ENCODE results near the gene CEACAM16. TPM values are rescaled to one million over a fixed set of nuclear protein-coding genes. Genes with fewer than 3 reads are reported as not detected.

CEACAM16 gene
- total RNA-seq, 2 experiments from 2014 or later = not detected

DNA sequence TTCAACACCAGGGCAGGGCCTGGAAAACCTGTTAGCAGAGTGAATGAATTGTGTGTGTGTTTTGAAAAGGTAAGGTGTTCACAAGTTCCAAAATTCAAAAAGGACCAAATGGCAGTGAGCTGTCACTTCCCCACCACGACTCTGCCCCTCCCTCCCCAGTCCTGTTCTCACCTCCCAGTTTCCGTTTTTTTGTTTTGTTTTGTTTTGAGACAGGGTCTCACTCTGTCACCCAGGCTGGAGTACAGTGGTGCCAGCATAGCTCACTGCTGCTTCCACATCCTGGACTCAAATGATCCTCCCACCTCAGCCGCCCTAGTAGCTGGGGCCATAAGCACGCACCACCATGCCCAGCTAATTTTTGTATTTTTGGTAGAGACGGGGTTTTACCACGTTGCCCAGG lies 29.2 kb downstream of the CEACAM16 start:
- intact Hi-C loops (cut with micrococcal nuclease) = no loop called here
- ATAC-seq = no peak
- Mint-ChIP-seq H3K36me3 (ENCODE audit: low read depth) (no peaks in the 10 kb centered on the region), H3K9me3 (no peaks in the 10 kb centered on the region), H3K4me1 (ENCODE audit: low read depth) (peaks cover 26% of the 10 kb centered on the region), H3K27ac (peak overlapping the region; percentile 76), H3K27me3 (no peaks in the 10 kb centered on the region), H3K4me3 (no peak overlapping the region)
- ChIA-PET CTCF (interaction anchor here (0.9 to 15.3 kb wide), 2 partner anchors 40 to 56 kb away, joined by 4 to 474 read pairs; no protein-coding TSS in a partner anchor), POLR2A (interaction anchor here (0.7 to 1.3 kb wide), 2 partner anchors 35 to 42 kb away, joined by 3 to 4 read pairs; no protein-coding TSS in a partner anchor)
- no peak for DNase-seq
- TF ChIP-seq, protein P1, sequence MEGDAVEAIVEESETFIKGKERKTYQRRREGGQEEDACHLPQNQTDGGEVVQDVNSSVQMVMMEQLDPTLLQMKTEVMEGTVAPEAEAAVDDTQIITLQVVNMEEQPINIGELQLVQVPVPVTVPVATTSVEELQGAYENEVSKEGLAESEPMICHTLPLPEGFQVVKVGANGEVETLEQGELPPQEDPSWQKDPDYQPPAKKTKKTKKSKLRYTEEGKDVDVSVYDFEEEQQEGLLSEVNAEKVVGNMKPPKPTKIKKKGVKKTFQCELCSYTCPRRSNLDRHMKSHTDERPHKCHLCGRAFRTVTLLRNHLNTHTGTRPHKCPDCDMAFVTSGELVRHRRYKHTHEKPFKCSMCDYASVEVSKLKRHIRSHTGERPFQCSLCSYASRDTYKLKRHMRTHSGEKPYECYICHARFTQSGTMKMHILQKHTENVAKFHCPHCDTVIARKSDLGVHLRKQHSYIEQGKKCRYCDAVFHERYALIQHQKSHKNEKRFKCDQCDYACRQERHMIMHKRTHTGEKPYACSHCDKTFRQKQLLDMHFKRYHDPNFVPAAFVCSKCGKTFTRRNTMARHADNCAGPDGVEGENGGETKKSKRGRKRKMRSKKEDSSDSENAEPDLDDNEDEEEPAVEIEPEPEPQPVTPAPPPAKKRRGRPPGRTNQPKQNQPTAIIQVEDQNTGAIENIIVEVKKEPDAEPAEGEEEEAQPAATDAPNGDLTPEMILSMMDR (IDR thresholded peaks at IDR 0.05) = no peak

DNA sequence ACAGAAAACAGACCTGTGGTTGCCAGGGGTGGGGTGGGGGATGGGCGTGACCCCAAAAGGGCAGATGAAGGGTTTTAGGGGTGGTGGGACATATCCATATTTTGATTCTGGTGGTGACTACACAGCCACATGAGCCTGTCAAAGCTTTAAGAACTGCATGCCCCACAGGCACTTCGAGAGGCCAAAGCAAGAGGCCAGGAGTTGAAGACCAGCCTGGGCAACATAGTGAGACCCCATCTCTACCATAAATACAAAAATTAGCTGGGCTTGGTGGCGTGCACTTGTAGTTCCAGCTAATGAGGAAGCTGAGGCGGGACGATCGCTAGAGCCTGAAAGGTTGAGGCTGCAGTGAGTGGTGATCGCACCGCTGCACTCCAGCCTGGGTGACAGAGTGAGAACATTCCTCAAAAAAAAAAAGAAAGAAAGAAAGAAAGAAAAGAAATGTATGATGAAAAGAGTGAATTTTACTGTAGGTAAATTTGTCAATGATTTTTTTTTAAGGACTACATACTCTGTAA lies 30.6 kb downstream of the CEACAM16 start:
- ChIA-PET POLR2A (interaction anchor here (0.7 to 0.9 kb wide), 2 partner anchors 16 to 727 kb away, joined by 3 read pairs; partner anchors contain the start of gene ZNF230), CTCF (interaction anchor here (1.1 to 15.3 kb wide), 3 partner anchors 11 to 39 kb away, joined by 4 to 474 read pairs (median 4); no protein-coding TSS in a partner anchor)
- DNase-seq (no peak), ATAC-seq (no peak)
- H3K4me3 Mint-ChIP-seq = no peak overlapping the region
- no peaks in the 10 kb centered on the region for H3K9me3 Mint-ChIP-seq
- intact Hi-C loops (cut with micrococcal nuclease) = no loop called here
- H3K27me3 Mint-ChIP-seq = no peaks in the 10 kb centered on the region
- H3K27ac Mint-ChIP-seq = no peak overlapping the region
- H3K4me1 Mint-ChIP-seq (ENCODE audit: low read depth) = peaks cover 12% of the 10 kb centered on the region
- TF ChIP-seq, protein P1 (IDR thresholded peaks at IDR 0.05) = no peak
- no peaks in the 10 kb centered on the region for H3K36me3 Mint-ChIP-seq (ENCODE audit: low read depth)

DNA sequence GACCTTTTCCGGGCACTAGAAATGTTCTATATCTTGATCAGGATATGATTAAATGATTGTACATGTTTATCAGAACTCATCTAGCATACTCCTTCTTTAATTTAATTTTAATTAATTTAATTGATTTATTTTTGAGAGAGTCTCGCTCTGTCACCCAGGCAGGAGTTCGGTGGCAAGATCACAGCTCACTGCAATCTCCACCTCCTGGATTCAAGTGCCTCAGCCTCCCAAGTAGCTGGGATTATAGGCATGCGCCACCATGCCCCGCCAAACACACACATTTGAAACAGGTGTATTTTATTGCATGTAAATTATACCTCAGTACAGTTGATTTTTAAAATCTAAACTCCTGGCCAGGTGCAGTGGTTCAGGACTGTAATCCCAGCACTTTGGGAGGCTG lies 32.1 kb downstream of the CEACAM16 start:
- H3K4me3 Mint-ChIP-seq = no peak overlapping the region
- intact Hi-C loops (cut with micrococcal nuclease) = no loop called here
- POLR2A ChIA-PET = interaction anchor here (0.6 to 2.1 kb wide), 2 partner anchors 23 to 1074 kb away, joined by 3 to 5 read pairs; no protein-coding TSS in a partner anchor

DNA sequence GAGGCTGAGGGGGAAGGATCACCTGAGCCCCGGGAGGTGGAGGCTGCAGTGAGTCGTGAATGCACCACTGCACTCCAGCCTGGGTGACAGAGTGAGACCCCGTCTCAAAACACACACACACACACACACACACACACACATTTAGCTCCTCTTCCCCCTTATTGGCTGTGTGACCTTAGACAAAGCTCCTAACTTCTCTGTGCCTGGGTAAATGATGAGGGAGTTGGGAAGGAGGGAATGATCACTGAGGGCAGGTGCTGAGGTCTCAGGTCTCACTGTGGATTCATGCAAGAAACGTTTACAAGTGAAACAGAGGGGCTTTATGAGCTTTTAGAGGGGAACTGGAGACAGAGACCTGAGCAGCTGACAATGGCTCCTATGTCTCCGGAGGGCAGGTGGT lies 32.7 kb downstream of the CEACAM16 start:
- Mint-ChIP-seq H3K27ac (no peak overlapping the region), H3K9me3 (no peaks in the 10 kb centered on the region), H3K4me3 (no peak overlapping the region), H3K27me3 (no peaks in the 10 kb centered on the region), H3K4me1 (ENCODE audit: low read depth) (peaks cover 8% of the 10 kb centered on the region), H3K36me3 (ENCODE audit: low read depth) (no peaks in the 10 kb centered on the region)
- DNase-seq (no peak), ATAC-seq (no peak)
- intact Hi-C loops (cut with micrococcal nuclease) = no loop called here
- CTCF ChIA-PET = interaction anchor here (1.0 to 15.3 kb wide), 4 partner anchors 24 to 51 kb away, joined by 3 to 474 read pairs (median 4); no protein-coding TSS in a partner anchor
- TF ChIP-seq, protein P1 (IDR thresholded peaks at IDR 0.05) = no peak
- POLR2A ChIA-PET = interaction anchor here (0.6 to 2.1 kb wide), 2 partner anchors 22 to 1074 kb away, joined by 3 to 5 read pairs; no protein-coding TSS in a partner anchor

More for the DNA sequence above, 32.1 kb downstream of the CEACAM16 start:
- DNase-seq (no peak), ATAC-seq (no peak)
- no peaks in the 10 kb centered on the region for H3K27me3 Mint-ChIP-seq
- H3K9me3 Mint-ChIP-seq = no peaks in the 10 kb centered on the region
- H3K4me1 Mint-ChIP-seq (ENCODE audit: low read depth) = peaks cover 8% of the 10 kb centered on the region
- H3K36me3 Mint-ChIP-seq (ENCODE audit: low read depth) = no peaks in the 10 kb centered on the region
- TF ChIP-seq, protein P1 (IDR thresholded peaks at IDR 0.05) = no peak
- H3K27ac Mint-ChIP-seq = no peak overlapping the region
- CTCF ChIA-PET = interaction anchor here (1.0 to 15.3 kb wide), 3 partner anchors 24 to 41 kb away, joined by 3 to 474 read pairs (median 4); no protein-coding TSS in a partner anchor
